OCI-LY1 (cell line): ENCODE data around the gene KLHL33.

Source experiments
- H2AFZ ChIP-seq: fragments of 200-600 bp; sonication (generic), shearing (Covaris generic); 2 replicates; pipeline ENCODE4 v1.6.0; 2014; ENCODE audit warnings: antibody characterized with exemption, mild to moderate bottlenecking, low read length
- H3F3A ChIP-seq: fragments of 200-600 bp; sonication (generic), shearing (Covaris generic); 2 replicates; pipeline ENCODE4 v1.6.0; 2014; ENCODE audit warnings: mild to moderate bottlenecking, antibody characterized with exemption, low read length, moderate library complexity; ENCODE audit not compliant: insufficient read depth
- H3K27ac ChIP-seq: fragments of 200-600 bp; sonication (generic); 2 replicates; pipeline ENCODE4 v1.5.1; 2014; ENCODE audit warnings: low read length, mixed run types, mild to moderate bottlenecking, low read depth; ENCODE audit not compliant: poor library complexity, severe bottlenecking
- H3K27me3 ChIP-seq: fragments of 200-600 bp; sonication (generic); 2 replicates; pipeline ENCODE4 v1.6.0; 2014; ENCODE audit warnings: antibody characterized with exemption, mild to moderate bottlenecking, low read length, moderate library complexity; ENCODE audit not compliant: insufficient read depth
- H3K36me3 ChIP-seq: fragments of 200-600 bp; sonication (generic); 2 replicates; pipeline ENCODE4 v1.6.1; 2014; ENCODE audit warnings: mild to moderate bottlenecking, antibody characterized with exemption, low read length, moderate library complexity, mixed read lengths; ENCODE audit not compliant: insufficient read depth
- H3K4me1 ChIP-seq: fragments of 200-600 bp; sonication (generic); 2 replicates; pipeline ENCODE4 v1.5.1; 2014; ENCODE audit warnings: mild to moderate bottlenecking, low read length, moderate library complexity; ENCODE audit not compliant: insufficient read depth, severe bottlenecking
- H3K4me2 ChIP-seq: fragments of 200-600 bp; sonication (generic), shearing (Covaris generic); 2 replicates; pipeline ENCODE4 v1.6.1; 2014; ENCODE audit warnings: low read length
- H3K4me3 ChIP-seq: fragments of 200-600 bp; sonication (generic); 2 replicates; pipeline ENCODE4 v1.5.1; 2014; ENCODE audit warnings: low read length, low read depth, mild to moderate bottlenecking, mixed read lengths; ENCODE audit not compliant: poor library complexity, severe bottlenecking
- H3K79me2 ChIP-seq: fragments of 200-600 bp; shearing (Covaris generic); 2 replicates; pipeline ENCODE4 v1.6.1; 2016; ENCODE audit warnings: mixed run types, low read length, mixed read lengths; ENCODE audit not compliant: insufficient read depth
- H3K9ac ChIP-seq: fragments of 200-600 bp; sonication (generic), shearing (Covaris generic); 2 replicates; pipeline ENCODE4 v1.6.1; 2014; ENCODE audit warnings: mild to moderate bottlenecking, low read length, mixed read lengths
- H3K9me2 ChIP-seq: fragments of 200-600 bp; sonication (generic), shearing (Covaris generic); 2 replicates; pipeline ENCODE4 v1.6.1; 2014; ENCODE audit warnings: low read depth, mild to moderate bottlenecking, low read length, mixed read lengths
- H3K9me3 ChIP-seq: fragments of 200-600 bp; shearing (Covaris generic); 2 replicates; pipeline ENCODE4 v1.6.1; 2014; ENCODE audit warnings: low read length, mixed read lengths
- H4K20me1 ChIP-seq: fragments of 200-600 bp; sonication (generic), shearing (Covaris generic); 2 replicates; pipeline ENCODE4 v1.6.0; 2016; ENCODE audit warnings: mild to moderate bottlenecking, low read length; ENCODE audit not compliant: insufficient read depth
- CTCF ChIP-seq: fragments of 200-600 bp; sonication (generic), shearing (Covaris generic); IDR thresholded peaks from 2 replicates; pipeline ENCODE4 v1.5.1; 2017; ENCODE audit warnings: mild to moderate bottlenecking, antibody characterized with exemption, low read length, moderate library complexity, mixed read lengths
- EZH2 ChIP-seq: fragments of 200-600 bp; sonication (generic), shearing (Covaris generic); IDR thresholded peaks from 2 replicates; pipeline ENCODE4 v1.8.0; 2017; ENCODE audit warnings: borderline replicate concordance, mixed run types, mild to moderate bottlenecking, antibody characterized with exemption, low read length, moderate library complexity, mixed read lengths

Gene KLHL33

DNA sequence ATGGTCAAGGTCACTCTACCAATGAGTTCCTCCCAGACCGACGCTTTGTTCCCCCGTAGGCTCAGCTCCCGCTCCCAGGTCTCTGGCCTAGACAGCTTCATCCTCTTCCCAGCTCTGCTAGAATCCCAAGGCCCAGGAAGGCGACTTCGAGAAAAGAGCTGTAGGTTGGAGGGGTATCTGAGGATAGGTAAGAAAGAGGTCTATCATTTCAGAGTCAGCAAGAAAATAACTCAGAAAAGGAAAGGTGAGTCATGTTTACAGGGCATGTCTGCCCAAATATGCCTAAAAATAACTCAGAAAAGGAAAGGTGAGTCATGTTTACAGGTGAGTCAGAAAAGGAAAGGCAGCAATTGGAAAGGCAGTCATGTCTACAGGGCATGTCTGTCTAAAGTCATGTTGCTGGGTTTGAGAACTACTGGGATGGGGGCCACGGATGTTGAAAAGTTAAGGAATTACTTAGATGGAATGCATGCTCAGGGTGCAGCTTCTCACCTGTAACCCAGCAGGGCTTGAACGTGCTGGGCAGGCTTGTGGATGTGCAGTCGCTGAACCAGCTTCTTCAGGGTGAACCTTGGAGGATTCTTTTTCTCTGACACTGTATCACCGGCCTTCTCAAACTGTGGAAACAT, 34.9 kb downstream of the KLHL33 start:
- Histone ChIP-seq H2AFZ (no peak overlapping the region), H3K79me2 (no peaks in the 10 kb centered on the region), H3F3A (no peaks in the 10 kb centered on the region), H3K36me3 (peaks cover 49% of the 10 kb centered on the region), H3K4me2 (no peak overlapping the region), H3K27ac (no peak overlapping the region), H3K27me3 (no peaks in the 10 kb centered on the region), H3K4me1 (no peaks in the 10 kb centered on the region), H3K9ac (no peak overlapping the region), H3K4me3 (no peak overlapping the region), H4K20me1 (no peaks in the 10 kb centered on the region), H3K9me3 (no peaks in the 10 kb centered on the region), H3K9me2 (no peaks in the 10 kb centered on the region)
- TF ChIP-seq EZH2 (no peak), CTCF (no peak)

DNA sequence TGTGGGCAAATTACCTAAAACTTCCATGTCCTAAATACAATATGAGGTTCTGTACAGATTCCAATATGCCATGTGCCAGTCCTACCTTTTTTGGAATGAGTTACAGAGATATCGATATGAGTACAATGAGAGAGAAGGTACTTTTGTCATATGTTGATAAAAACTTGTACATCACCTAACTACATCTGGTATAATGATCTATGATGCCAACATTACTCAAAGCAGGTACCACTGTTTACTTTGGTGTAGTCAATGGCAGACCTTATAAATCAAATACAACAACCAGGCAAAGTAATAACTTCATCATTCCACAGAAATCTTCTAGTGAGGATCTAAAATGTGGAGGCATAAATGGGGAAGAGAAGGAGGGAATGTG, 35.4 kb downstream of the KLHL33 start:
- Histone ChIP-seq H3K9ac (no peak overlapping the region), H3K36me3 (peaks cover 49% of the 10 kb centered on the region), H3K9me3 (no peaks in the 10 kb centered on the region), H3K4me1 (no peaks in the 10 kb centered on the region), H3F3A (no peaks in the 10 kb centered on the region), H3K4me2 (no peak overlapping the region), H4K20me1 (no peaks in the 10 kb centered on the region), H3K4me3 (no peak overlapping the region), H3K9me2 (no peaks in the 10 kb centered on the region), H3K27me3 (no peaks in the 10 kb centered on the region), H3K79me2 (no peaks in the 10 kb centered on the region), H2AFZ (no peak overlapping the region), H3K27ac (no peak overlapping the region)
- no peak for TF ChIP-seq CTCF
- no peak for TF ChIP-seq EZH2

DNA sequence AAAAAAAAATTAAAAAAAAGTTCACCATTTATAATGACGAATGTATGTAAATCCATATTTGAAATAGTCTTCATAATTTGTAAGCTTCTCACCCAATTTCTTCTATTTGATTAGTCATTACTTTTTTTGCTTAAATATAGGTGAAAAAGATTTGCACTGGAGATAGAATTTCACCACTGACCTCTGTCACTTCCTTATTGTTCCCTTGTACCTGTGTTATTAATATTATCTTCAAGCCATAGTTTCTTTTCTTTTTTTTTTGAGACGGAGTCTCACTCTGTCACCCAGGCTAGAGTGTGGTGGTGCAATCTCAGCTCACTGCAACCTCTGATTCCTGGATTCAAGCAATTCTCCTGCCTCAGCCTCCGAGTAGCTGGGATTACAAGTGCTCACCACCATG, 38.5 kb downstream of the KLHL33 start:
- no peaks in the 10 kb centered on the region for H3K4me1 ChIP-seq
- no peaks in the 10 kb centered on the region for H3K27me3 ChIP-seq
- no peak overlapping the region for H3K4me3 ChIP-seq
- no peak overlapping the region for H3K4me2 ChIP-seq
- H3K9me3 ChIP-seq, result no peaks in the 10 kb centered on the region
- no peaks in the 10 kb centered on the region for H4K20me1 ChIP-seq
- H3K9me2 ChIP-seq, result no peaks in the 10 kb centered on the region
- H3K36me3 ChIP-seq, result peaks cover 47% of the 10 kb centered on the region
- H3K9ac ChIP-seq, result no peak overlapping the region
- no peak overlapping the region for H3K27ac ChIP-seq
- no peak overlapping the region for H2AFZ ChIP-seq
- H3F3A ChIP-seq, result no peaks in the 10 kb centered on the region
- no peaks in the 10 kb centered on the region for H3K79me2 ChIP-seq
- TF ChIP-seq EZH2, result no peak
- TF ChIP-seq CTCF, result no peak
